Measurements from ENCODE around the gene COBL.

DNA sequence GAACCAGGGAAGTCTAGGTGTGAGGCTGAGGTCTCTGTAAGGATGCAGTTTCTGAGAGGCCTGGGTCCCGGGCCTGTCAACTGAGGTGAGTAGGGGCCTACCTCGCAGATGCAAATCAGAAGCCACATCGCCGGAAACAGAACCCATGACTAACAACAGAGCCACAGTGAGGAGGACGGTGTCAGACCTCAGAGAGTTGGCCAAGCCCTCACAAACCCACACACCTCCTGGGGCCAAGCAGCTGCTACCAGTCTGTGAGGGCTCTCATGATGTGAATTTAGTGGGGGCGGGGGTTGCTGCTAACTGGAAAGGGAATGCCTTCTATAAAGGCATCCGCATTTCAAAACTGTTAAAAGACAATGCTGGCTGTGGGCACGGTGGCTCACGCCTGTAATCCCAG is 103.0 kb downstream of the COBL start:
- TF ChIP-seq, protein P1, sequence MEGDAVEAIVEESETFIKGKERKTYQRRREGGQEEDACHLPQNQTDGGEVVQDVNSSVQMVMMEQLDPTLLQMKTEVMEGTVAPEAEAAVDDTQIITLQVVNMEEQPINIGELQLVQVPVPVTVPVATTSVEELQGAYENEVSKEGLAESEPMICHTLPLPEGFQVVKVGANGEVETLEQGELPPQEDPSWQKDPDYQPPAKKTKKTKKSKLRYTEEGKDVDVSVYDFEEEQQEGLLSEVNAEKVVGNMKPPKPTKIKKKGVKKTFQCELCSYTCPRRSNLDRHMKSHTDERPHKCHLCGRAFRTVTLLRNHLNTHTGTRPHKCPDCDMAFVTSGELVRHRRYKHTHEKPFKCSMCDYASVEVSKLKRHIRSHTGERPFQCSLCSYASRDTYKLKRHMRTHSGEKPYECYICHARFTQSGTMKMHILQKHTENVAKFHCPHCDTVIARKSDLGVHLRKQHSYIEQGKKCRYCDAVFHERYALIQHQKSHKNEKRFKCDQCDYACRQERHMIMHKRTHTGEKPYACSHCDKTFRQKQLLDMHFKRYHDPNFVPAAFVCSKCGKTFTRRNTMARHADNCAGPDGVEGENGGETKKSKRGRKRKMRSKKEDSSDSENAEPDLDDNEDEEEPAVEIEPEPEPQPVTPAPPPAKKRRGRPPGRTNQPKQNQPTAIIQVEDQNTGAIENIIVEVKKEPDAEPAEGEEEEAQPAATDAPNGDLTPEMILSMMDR (IDR thresholded peaks at IDR 0.05) = no peak
- no peak for TF ChIP-seq POLR2A (IDR thresholded peaks at IDR 0.05)

Measured in right lobe of liver (tissue), 4 donors.